ENCODE data around the gene ACP6. TPM values are rescaled to one million over a fixed set of nuclear protein-coding genes. Genes with fewer than 3 reads are reported as not detected.

Gene ACP6
- polyA plus RNA-seq, 1 experiment = 8.6 TPM

DNA sequence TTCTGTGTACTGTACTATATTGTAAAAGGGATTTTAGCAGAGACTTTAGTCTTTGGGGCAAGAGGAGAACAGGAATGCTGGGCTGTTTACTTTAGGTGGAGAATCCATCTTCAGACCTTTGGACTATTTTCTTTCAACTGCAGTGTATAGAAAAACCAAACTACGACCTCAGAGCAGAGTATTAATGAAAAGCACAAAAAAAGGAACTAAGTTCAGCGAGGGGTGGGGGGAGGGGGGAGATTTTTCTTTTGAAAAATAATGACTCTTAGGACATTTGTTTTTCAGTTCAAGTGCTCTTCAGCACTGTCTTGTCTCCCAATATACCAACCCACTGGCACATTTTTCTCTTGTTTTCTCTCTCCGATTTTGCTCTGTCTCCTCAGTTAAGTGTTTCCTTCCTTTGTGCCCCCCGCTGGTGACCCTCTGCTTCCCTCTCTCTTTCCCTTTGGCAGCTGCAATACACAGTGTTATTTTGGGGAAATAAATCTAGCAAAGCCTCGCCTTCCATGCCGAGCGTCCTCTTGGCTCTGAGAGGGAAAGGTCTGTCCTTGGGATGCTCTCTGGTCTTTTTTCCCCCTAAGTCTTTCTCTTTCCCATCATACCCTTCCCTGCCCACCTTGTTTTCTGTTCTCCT, 44.8 kb downstream of the ACP6 start:
- no peaks in the 10 kb centered on the region for H3K27me3 ChIP-seq (ENCODE audit: control insufficient read depth, insufficient read depth, low read length)
- no peak for DNase-seq (ENCODE audit: low read depth, low spot score)
- CTCF ChIA-PET = interaction anchor here (1.0 to 5.6 kb wide), 7 partner anchors 11 to 138 kb away, joined by 3 to 55 read pairs (median 37); a partner anchor contains a TSS
- POLR2A ChIA-PET = no interaction called here
- H3K4me3 ChIP-seq (ENCODE audit: low read depth, low read length) = no peak overlapping the region
- no peak for TF ChIP-seq CTCF (IDR thresholded peaks at IDR 0.05; ENCODE audit: low read depth, low read length)
- no peaks in the 10 kb centered on the region for H3K9me3 ChIP-seq (ENCODE audit: control insufficient read depth, insufficient read depth, low read length)
- H3K27ac ChIP-seq (ENCODE audit: low read depth, low read length) = no peak overlapping the region

GRCh38 chr1:147624529-147624928, 45.8 kb downstream of the ACP6 start:
- no peak for DNase-seq (ENCODE audit: low read depth, low spot score)
- no peak for TF ChIP-seq CTCF (IDR thresholded peaks at IDR 0.05; ENCODE audit: low read depth, low read length)
- Histone ChIP-seq H3K4me3 (ENCODE audit: low read depth, low read length) (no peak overlapping the region), H3K27ac (ENCODE audit: low read depth, low read length) (no peak overlapping the region), H3K9me3 (ENCODE audit: control insufficient read depth, insufficient read depth, low read length) (no peaks in the 10 kb centered on the region), H3K27me3 (ENCODE audit: control insufficient read depth, insufficient read depth, low read length) (no peaks in the 10 kb centered on the region)
- POLR2A ChIA-PET = no interaction called here
- CTCF ChIA-PET = interaction anchor here (1.0 to 5.6 kb wide), 3 partner anchors 17 to 128 kb away, joined by 3 to 37 read pairs (median 5); no protein-coding TSS in a partner anchor

GRCh38 chr1:147624011-147624410, 46.3 kb downstream of the ACP6 start:
- POLR2A ChIA-PET = no interaction called here
- no peak overlapping the region for H3K4me3 ChIP-seq (ENCODE audit: low read depth, low read length)
- H3K27me3 ChIP-seq (ENCODE audit: control insufficient read depth, insufficient read depth, low read length) = no peaks in the 10 kb centered on the region
- no peak overlapping the region for H3K27ac ChIP-seq (ENCODE audit: low read depth, low read length)
- no peaks in the 10 kb centered on the region for H3K9me3 ChIP-seq (ENCODE audit: control insufficient read depth, insufficient read depth, low read length)
- CTCF ChIA-PET = interaction anchor here (1.1 to 5.6 kb wide), 2 partner anchors 17 to 19 kb away, joined by 3 to 37 read pairs; no protein-coding TSS in a partner anchor
- no peak for DNase-seq (ENCODE audit: low read depth, low spot score)
- TF ChIP-seq CTCF (IDR thresholded peaks at IDR 0.05; ENCODE audit: low read depth, low read length) = no peak

GRCh38 chr1:147622731-147623130, 47.6 kb downstream of the ACP6 start:
- Histone ChIP-seq H3K27ac (ENCODE audit: low read depth, low read length) (no peak overlapping the region), H3K4me3 (ENCODE audit: low read depth, low read length) (no peak overlapping the region), H3K9me3 (ENCODE audit: control insufficient read depth, insufficient read depth, low read length) (no peaks in the 10 kb centered on the region), H3K27me3 (ENCODE audit: control insufficient read depth, insufficient read depth, low read length) (no peaks in the 10 kb centered on the region)
- no peak for DNase-seq (ENCODE audit: low read depth, low spot score)
- TF ChIP-seq CTCF (IDR thresholded peaks at IDR 0.05; ENCODE audit: low read depth, low read length) = no peak
- POLR2A ChIA-PET = no interaction called here
- CTCF ChIA-PET = interaction anchor here (1.7 kb wide), 1 partner anchor 129 kb away, joined by 4 read pairs; no protein-coding TSS in a partner anchor

GRCh38 chr1:147620543-147620942, 49.8 kb downstream of the ACP6 start:
- ChIA-PET CTCF (interaction anchor here (1.1 kb wide), 1 partner anchor 20 kb away, joined by 3 read pairs; no protein-coding TSS in a partner anchor), POLR2A (no interaction called here)
- Histone ChIP-seq H3K9me3 (ENCODE audit: control insufficient read depth, insufficient read depth, low read length) (no peaks in the 10 kb centered on the region), H3K4me3 (ENCODE audit: low read depth, low read length) (no peak overlapping the region), H3K27me3 (ENCODE audit: control insufficient read depth, insufficient read depth, low read length) (no peaks in the 10 kb centered on the region), H3K27ac (ENCODE audit: low read depth, low read length) (no peak overlapping the region)
- DNase-seq (ENCODE audit: low read depth, low spot score) = no peak
- TF ChIP-seq CTCF (IDR thresholded peaks at IDR 0.05; ENCODE audit: low read depth, low read length) = no peak

Measured in AG04450 (cell line).